Endometrium (tissue), 2 donors: ENCODE results near the gene SPTB.

Experiments used
- FAIRE-seq: peaks from 2 replicates; lab custom pipeline; 2012; peaks lifted over from hg19 to GRCh38; lab: Jason Lieb, UNC
- donor health status: control.
- donor health status: control.

Gene SPTB

DNA sequence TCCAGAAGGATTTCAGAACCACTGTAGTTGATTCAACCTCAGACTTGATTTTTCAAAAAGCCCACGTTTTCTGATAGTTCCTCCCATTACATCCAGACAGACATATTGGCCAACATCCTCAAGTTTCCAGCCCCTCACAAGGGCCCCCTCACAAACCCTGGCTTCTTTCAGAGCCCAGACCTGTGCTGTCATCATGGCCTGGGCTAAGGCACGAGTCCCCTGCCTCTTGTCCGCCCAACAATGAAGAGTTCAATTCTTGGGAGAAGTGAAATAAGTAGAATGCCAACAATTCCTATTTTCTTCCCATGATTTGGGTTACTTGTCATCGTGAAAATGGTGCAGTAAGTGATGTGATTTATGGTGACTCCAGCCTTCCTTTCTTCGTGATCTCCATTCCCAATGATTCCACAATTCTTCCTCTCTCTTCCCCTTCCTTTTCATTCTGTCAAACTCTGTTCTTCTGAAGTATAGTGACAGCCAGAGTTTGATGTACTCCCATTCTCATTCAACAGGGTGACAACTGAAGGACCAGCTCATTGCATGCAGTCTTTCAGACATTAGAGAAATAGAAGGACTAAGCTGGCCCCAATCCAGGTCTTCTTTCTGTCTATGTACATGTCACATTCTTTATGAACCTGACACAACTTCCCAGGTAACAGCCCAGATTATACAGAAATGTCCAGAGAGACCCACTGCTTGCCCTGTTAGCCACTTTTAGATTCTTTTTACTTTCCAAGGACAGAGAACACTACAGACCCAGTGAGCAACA lies 29.2 kb downstream of the SPTB start:
- no peak for FAIRE-seq

DNA sequence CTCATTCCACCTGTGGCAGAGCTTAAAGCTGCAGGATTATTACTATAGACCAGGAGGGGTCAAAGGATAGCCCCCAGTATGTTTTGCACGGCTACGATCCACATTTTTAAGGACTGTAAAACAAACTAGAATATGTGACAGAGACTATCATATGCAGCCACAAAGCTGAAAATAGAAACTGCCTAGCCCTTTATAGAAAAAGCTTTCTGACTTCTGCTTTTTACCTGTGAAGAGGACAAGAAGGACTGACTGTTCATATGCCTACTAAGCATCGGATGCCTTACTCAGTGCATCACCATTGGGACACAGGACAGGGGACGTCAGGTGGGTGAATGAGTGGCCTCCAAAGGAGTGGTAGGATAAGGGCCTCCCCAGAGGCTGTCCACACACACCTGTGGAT lies 29.8 kb downstream of the SPTB start:
- FAIRE-seq: no peak

DNA sequence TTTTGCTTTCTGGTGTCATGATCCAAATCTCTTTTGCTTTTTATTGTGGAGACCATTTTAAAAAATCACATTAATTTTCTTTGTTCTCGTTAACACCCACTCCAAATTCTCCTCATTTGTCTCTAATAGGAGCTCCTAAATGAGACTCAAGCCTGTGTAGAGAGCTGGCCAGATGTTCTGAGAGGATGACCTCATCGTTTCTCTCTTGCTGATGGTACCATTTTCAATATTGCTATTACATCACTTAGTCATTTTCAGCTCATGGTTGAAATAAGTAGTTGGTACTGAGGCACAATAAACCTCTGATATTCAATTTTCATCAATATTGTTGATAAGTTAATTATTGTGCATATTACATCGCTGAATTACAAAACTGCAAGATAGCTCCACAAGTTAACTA lies 31.5 kb downstream of the SPTB start:
- no peak for FAIRE-seq

DNA sequence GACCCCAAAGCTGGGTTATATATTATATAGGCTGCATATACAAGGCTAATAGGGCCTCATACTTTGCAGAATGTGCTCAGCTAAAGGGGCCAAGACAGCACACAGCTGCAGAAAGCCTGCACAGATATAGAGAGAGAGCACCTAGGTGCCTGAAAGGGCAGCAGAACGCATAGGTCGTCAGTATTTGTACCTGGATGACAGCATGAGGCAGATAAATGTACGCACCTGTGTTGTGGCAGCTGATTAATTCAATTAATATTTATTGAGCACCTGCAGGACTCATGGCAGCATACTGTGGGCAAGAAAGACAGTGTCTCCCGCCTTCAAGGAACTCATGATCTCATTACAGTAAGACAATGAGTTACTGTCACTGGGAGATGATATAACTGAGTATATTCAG lies 33.4 kb downstream of the SPTB start:
- FAIRE-seq: no peak

DNA sequence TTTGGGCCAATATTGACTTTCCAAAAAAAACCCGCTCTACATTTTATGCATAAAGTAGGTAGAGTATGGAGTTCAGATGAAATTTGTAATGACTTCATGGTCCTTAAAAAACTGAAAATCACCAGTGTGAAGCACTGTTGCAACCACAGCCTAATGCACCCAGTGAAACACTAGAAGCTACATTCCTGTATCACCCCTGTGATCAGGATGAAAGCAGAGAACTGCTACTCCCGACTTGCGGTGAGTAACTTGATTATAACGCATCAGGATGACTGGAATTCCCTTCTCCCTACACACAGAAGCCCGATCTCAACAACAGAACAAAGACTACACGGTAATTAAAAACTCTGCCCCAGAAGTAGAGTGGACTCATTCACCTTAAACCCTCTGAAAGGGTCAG lies 33.8 kb downstream of the SPTB start:
- FAIRE-seq: no peak

DNA sequence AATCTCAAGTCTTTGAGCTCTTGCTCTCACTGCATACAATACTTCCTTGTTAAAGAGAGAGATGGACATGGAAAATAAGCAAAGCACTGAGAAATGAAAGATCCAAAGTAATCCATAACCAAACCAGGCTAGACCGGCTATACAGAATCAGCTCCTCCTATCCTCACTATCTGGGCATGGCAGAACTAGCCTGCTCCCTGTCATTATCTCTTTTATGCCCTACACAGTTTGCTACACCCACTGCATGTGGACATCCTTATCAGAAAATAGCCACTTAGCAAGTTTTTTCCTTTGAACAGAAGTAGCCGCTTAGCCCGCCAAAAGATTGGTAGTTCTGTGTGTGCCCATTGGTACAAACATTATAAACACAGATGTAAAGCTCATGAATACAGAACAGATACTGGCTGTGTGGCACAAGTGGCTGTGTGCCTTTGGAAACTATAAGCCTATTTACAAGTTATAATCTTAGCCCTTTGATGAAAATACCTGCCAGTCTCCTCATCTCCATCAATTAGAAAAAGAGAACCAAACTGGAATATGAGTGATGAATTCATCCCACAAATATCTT lies 34.7 kb downstream of the SPTB start:
- FAIRE-seq: no peak

DNA sequence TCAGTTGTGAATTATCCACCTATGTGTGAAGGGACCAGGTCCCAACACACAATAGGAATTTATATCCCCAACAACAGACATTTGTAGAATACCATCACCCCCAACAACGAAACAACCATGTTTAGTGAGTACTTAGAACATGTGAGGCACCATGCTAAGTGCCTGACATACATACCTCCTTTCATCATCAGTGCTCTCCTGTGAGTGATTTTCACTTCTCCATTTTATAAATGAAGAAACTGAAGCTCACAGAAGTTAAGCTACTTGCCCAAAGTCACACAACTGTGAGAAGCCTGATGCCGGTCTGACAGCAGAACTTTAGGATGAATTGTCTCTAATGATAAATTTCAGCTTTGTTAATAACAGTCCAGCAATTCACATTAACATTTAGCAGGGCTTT lies 35.4 kb downstream of the SPTB start:
- no peak for FAIRE-seq

DNA sequence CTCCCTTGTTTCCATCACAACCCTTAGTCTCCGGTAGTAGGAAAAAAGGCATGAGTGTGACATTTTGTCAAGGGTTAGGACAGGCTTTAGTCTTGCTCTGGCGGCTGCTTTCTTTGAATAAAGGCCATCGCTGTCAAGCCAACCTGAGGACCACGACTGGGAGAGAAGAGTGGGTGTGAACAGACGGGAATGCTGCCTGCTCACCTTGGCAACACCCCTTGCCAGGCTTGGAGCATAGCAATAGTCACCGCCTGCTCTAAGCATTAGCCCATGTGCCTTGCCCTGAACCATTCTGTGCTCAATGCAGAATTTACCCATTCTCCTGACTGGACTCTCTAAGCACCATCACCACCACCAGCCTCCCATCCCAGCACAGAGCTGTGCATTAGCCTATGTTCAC lies 36.2 kb downstream of the SPTB start:
- FAIRE-seq: no peak

DNA sequence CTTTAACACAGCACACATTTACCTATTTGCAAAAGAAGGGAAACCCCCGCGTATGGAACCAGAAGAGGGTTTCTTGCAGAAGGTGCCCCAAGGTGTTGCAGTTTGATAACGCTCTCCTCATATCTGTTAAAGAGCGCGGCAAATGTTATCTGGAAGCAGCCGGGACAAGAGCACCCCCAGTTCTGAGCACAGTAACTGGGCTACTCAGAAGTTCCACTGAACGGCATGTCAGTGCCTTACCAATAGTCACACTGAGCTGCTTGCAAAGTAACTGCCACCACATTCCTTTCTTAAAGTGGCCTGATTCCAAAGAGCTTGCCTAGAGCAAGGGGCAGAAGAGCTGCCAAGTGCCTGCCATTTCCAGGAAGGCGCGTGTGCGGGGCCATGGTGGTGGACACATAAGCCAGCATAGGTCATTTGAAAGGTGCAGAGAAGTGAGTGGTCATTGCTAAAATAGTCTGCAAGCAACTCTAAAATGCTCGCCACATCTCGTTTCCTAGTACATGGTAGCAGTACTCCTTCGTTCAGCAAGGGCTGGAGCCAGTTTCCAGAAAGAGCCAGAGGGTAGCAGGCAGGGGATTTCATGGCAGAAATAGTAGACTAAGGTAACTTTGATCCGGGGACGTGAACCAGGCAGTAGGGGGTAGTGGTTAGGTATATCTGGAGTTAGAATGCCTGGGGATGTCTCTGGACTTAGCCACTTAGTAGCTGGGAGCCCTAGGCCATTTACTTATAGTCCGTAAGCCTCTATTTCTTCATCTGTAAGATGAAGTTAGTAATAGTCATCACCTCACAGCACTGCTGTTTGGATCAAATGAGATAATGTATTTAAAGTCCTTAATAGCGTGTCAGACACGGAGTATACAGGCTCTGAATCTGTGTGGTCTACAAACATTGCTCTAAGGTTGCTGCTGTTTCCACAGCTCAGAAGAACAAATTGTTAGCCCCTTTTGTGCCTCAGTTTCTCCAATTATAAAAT lies 37.6 kb downstream of the SPTB start:
- no peak for FAIRE-seq

DNA sequence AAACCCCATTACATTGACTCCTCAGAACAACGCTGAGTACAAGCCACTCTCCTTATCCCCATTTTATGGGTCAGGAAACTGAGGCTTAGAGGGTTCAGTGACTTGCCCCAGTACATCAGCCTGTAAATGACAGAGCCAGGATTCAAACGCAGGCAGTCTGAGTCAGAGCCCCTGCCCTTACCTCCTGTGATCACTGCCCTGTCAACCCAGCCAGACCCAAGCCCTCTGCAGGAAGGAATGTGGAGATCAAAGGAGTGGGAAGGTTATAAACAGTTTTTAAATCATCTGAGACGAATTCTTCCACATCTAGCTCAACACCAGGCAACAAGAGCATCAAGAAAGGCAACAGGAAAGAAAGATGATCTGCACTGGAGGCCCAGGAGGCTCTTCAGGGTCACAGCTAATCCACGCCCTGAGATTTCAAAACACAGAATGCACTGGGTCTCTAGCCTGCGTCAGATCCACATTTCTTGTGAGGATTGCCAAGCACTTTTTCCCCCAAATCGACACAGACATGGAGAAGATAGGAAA lies 38.5 kb downstream of the SPTB start:
- FAIRE-seq: no peak

DNA sequence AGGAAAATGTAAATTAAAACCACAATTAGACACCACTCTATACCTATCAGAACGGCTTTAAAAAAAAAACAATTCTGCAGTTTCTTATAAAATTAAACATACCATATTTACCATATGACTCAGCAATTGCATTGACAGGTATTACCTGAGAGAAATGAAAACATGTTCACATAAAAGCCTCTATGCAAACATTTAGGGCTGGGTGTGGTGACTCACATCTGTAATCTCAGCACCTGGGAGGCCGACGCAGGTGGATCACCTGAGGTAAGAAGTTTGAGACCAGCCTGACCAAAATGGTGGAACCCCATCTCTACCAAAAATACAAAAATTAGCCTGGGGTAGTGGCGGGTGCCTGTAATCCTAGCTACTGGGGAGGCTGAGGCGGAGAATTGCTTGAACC lies 41.1 kb downstream of the SPTB start:
- no peak for FAIRE-seq

DNA sequence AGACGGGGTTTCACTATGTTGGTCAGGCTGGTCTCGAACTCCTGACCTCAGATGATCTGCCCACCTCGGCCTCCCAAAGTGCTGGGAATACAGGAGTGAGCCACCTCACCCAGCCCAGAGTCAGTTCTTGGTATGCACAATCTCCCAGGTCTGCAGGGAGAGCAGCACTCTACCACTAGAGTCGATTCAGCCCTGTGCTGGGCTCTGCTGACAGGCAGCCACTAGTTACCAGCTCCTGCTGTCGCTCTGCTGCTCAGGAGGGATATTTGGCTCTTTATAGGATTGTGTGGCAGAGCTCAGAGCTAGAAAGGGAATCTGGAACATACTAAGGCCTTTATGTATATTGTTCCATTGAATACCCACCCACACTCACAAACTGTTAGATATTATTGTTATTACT lies 44.3 kb downstream of the SPTB start:
- FAIRE-seq: no peak

DNA sequence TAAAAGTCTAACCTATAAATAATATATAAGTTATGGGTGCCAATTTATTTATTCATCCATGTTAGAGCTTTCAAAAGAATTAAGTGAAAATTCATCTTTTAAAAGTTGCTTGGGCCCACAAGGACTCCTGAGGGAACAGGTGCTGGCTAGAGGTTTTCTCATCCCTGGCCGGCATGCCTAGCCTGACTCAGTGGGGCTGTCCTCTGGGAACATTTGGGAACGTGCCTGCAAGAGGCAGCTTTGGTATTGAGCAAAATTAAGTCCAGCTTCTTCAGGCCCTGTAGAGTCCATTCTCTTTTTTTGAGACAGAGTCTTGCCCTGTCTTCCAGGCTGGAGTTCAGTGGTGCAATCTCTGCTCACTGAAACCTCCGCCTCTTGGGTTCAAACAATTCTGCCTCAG lies 44.7 kb downstream of the SPTB start:
- FAIRE-seq: no peak

DNA sequence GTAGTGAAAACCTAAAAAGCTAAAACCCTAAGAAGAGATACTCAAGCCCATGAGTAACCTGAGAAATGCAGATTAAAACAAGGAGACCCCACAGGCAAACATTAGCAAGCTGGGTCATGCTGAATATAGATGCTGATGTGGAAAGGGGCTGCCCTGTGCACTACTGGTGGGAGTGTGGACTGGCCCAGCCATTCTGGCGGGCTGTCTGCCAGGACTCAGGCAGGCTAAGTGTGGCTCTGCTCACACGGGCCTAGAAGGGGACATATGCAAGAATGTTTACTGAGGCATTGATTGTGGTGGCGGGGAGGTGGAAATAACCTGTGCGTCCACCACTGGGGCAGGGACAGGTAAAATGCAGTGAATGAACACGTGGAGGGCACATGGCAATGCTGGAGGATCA lies 48.3 kb downstream of the SPTB start:
- no peak for FAIRE-seq

DNA sequence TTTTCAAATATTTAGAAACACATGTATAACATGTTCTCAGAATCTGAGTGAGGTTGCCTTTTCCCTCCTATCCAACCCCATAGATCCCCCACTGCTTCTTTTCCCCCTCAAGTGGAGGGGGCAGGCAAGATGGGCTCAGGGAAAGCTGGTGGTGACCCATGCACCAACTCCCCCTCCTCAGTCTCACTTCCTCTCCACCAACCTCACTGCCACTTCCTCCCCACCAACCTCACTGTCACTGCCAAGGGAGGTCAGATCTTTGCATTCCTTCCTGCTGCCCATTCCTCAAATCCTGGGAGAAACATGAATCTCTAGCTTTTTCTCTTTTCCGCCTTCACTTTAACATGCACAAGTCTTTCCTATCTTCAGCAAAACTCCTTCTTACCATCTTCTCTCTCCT lies 48.7 kb downstream of the SPTB start:
- no peak for FAIRE-seq

DNA sequence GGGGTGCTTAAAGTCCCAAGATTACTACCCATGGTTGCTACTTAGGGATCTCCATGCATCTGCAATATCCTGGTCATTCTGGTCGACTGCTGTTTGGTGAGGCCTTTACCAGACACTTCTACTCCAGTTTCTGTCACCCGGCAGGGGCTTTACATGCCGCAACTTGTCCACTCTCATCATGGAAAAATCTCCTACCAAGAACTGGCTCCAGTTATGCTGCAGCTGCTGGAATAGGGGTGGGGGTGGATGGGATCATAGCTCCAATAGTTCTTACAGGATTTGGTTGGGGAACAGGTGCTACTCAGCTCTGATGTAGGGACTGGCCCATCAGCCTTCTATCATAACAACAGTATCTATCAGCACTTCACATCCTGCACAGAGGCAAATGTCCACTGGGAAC lies 51.6 kb downstream of the SPTB start:
- no peak for FAIRE-seq

DNA sequence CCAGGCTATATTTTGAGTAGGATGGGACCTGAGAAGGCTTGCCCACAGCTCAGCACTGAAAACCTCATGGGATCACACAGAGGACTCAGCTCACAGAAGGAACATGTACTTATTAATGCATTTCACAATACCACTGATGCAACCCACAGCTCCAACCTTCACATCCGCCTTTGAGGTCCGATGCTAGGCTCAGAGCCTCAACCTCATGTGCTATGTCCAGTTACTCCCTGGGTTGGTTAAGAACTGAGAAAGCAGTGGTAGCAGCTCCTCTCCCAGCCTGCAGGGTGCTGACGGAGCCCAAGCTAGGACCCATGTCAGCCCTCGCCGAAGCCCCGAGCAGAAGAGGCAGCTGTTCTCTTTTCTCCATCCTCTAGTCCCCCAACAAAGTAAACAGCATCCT lies 52.9 kb downstream of the SPTB start:
- FAIRE-seq: no peak

DNA sequence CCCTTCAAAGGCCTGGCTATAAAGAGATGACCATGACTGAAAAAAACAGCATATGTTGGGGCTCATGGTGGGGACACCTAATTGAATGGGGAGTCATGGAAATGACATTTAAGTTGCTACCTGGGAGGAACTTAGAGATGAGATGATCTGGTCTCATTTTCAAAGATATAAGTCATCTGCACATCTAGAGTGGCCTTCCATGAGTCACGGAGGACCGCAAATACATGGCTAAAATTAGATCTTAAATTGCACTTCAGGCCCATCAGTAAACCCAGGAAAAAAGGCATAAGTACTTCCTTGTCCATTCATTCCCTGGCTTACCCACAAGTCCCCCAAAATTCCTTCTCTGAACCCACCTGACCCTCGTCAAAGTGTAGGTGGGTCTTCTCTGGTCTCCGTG lies 53.4 kb downstream of the SPTB start:
- no peak for FAIRE-seq

DNA sequence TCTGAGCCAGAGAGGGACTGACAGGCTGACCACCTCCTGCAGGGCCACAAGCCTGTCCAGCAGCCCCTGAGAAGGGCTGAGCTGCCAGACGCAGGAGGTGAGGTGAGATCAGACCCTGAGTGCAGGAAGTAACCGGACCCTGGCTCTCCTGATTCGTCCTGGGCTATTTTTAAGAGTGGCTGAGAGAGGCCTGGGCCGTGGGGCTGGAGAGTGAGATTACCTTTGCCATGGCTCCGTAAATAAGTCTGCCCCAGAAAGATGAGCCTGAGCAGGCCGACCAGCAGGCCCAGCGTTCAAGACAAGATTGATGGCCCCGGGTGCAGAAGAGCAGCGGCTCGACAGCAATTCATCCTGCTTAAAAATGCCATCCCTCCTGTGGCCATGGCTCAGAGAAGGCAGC lies 54.2 kb downstream of the SPTB start:
- FAIRE-seq: no peak

DNA sequence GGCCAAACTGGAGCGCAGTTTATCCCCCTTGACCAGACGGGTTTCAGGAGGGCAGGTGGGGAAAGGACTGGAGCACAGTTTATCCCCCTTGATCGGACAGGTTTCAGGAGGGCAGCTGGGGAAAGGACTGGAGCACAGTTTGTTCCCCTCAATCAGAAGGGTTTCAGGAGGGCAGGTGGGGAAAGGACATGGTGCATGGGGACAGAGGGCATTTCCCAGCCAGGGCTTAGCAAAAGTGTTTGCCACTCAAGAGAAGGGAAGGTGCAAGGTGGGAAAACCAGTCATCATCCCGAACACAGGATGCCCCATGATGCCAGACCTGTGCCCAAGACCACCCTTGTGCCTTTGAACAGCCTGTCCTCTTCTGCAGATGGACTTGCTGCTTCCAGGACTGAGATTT lies 54.7 kb downstream of the SPTB start:
- FAIRE-seq: no peak

DNA sequence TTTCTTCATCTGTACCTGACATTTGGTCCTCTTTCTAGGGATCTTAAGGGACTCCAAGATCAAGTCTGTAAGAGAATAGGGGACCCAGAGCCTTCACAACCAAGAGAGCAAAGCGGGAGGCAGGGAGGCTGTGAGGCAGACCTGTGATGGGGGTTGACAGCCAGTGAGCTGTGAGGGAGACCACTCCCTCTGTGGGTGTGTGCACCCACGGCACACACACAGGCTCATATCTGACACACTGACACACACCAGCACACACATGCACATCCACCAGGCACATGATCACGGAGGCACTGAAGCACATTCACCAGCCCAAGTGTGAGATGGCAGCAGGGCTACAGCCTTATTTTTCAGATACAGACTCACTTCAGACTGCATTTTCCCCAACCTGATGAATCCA lies 55.2 kb downstream of the SPTB start:
- FAIRE-seq: no peak

DNA sequence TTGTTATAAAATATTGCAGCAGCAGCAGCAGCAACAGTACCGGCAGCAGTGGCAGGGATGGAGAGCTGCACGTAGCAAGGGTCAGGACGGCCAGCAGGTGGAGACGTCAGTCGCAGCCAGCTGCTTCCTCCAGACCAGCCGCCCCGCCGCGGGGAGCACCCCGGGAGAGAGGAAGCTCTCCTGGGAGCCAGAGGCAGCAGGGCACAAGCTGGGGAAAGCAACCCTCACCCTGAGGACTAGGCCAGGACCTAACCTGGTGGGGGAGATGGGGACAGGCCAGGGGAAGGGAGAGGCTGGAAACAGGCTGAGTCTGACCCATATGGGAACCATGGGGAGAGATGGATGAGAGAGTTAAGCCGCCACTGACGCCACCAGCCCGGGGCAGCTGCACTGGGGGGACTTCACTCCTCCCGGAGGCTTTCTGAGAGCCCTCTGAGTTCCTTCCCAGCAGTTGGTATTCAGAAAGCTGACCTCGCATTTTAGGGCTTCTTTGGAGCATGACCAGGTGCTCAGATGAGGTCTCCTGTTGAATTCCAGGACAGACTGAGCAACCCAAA lies 56.3 kb downstream of the SPTB start:
- peak; percentile 50 for FAIRE-seq

DNA sequence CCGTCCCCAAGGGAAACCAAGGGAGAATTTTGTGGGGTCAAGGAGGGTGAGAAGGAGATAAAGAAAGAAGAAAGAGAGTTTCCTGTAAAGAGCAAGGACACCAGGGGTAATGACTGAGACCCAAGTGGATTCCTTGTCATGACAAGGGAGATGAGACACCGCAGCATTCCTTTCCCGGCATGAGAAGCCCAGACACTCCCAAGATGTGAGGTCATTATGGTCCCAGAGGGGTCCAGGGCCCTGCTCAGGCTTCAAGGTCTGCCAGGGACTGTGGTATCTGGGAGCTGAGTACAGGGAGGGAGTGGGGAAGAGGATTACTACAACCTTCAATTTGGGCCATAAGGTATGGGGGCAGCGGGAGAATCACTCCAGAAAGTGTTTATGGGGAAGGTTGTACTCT lies 58.1 kb downstream of the SPTB start:
- FAIRE-seq: no peak
